ENCODE measurements around the gene IVL.
A peak's percentile ranks its signal among the peaks of the same experiment; 100 is the strongest.

The IVL gene, protein sequence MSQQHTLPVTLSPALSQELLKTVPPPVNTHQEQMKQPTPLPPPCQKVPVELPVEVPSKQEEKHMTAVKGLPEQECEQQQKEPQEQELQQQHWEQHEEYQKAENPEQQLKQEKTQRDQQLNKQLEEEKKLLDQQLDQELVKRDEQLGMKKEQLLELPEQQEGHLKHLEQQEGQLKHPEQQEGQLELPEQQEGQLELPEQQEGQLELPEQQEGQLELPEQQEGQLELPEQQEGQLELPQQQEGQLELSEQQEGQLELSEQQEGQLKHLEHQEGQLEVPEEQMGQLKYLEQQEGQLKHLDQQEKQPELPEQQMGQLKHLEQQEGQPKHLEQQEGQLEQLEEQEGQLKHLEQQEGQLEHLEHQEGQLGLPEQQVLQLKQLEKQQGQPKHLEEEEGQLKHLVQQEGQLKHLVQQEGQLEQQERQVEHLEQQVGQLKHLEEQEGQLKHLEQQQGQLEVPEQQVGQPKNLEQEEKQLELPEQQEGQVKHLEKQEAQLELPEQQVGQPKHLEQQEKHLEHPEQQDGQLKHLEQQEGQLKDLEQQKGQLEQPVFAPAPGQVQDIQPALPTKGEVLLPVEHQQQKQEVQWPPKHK

DNA sequence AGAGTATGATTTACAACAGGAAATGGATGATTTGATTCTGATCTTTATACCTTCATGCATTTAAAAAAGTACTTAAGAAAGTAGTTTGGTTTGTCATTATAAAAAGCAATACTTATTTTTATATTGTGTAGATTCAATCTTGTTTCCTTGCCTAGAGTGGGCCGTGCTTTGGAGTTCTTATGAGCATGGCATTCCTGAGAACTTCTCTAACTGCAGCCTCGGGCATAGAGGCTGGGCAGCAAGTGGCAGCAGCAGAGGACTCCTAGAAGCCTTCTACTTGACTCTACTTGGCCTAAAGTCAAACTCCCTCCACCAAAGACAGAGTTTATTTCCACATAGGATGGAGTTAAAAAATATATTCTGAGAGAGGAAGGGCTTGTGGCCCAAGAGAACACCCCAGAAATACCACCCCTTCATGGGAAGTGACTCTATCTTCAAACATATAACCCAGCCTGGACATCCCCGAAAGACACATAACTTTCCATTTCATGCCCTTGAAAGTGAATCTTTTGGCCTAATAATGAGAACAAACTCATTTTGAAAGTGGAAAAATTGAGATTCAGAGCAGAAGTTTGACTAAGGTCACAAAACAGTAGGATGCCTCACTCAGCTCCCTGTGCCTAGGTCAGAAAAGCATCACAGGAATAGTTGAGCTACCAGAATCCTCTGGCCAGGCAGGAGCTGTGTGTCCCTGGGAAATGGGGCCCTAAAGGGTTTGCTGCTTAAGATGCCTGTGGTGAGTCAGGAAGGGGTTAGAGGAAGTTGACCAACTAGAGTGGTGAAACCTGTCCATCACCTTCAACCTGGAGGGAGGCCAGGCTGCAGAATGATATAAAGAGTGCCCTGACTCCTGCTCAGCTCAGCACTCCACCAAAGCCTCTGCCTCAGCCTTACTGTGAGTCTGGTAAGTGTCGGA lies at the start of gene IVL:
Gene IVL (plus strand): TSS at position 861 of the 916 bp plus-strand sequence. CDS start 1,252 bp downstream, outside the sequence.
- DNase-seq = no peak

DNA sequence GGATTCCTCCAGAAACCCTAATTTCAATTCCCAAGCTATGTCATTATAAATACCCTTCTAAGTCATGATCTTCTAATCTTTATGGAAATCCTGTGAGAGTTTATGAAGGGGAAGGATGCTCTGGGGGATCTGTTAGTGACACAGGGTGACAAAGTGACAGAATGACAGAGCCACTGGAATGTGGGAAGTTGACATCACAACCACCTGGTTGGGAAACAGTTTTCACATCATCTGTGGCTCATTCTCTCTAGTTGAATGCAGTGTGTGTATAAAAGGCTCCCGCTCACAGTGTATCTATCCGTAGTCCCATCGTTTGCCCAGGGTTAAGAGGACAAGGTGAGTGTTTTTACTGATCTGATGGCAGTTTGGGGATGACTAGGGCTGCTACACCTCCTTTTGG lies 48.6 kb upstream of the IVL start, which contains the start of gene LCE7A:
Gene LCE7A (plus strand): TSS at position 301 of the 400 bp plus-strand sequence. CDS start 702 bp downstream, outside the sequence.
- DNase-seq = no peak

DNA sequence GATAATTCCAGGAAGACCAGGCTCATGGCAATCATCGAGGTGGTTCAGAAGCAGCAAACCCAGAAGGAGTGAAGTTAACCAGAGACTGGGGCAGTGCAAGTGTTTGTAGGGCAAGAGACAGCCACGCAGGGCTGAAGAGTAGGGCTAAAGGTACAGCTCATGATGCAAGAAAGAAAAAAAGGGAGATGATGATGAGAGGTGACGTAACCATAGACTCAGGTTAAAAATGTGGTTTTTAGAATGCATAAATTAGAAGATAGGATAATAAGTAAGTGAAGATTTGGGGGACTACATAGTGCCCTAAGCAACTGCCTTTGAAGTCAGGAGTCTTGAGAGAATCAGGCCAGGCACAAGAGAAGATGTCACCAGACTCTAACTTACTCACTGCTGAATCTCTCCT lies 48.2 kb upstream of the IVL start:
- no peak for DNase-seq

DNA sequence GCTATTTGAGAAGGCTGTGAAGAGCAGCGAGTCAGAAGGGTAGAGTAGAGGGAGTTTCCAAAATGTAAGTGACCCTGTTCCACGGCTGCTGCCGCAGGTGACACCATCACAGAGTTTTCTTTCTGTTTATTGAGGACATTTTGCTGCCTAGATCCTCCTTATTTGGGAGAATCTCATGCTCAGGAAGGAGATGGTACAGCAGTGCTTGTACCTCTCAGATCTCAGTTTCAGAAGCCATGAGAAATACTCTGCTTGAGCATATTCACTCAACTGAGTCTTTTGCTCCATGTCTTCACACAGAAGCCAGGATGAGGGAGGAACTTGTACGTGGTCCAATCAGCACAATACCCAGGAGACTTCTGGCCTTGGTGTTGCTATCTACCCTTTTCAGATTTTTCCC lies 47.0 kb upstream of the IVL start:
- no peak for DNase-seq

DNA sequence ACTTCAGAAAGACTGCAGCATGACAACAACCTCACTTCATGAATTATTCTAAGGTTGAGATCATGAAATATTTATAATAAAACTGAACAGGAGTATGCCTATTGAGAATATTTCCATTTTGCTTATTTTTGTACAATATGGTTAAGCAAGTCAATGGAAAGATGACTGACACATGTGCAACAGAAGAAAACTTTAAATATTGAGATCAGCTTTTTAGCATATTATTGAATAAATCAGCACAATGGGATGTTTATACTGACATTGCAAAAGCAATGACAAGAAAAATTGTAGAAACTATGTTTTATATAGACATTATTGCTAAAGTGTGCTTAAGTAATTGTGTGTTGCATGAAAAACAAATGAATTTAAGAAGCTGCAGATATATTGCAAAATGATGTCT lies 43.9 kb upstream of the IVL start:
- DNase-seq = no peak

DNA sequence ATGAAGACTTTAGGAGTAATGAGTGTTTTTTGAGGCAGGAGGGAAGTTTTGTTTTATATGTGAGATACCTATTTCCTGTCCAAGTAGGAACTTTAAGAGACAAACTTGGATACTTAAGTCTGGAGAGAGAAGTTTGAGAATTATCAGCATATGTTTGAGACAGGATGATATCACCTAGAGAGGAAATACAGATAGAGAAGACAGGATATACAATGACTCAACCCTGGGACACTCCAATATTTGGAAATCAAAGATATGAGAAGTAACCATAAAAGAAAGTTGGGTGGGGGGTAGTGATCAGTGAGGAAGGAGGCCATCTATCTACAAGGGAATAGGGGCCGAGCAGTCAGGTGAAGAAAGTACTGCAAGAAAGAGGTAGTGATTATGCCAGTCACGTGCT lies 42.0 kb upstream of the IVL start:
- DNase-seq = no peak

DNA sequence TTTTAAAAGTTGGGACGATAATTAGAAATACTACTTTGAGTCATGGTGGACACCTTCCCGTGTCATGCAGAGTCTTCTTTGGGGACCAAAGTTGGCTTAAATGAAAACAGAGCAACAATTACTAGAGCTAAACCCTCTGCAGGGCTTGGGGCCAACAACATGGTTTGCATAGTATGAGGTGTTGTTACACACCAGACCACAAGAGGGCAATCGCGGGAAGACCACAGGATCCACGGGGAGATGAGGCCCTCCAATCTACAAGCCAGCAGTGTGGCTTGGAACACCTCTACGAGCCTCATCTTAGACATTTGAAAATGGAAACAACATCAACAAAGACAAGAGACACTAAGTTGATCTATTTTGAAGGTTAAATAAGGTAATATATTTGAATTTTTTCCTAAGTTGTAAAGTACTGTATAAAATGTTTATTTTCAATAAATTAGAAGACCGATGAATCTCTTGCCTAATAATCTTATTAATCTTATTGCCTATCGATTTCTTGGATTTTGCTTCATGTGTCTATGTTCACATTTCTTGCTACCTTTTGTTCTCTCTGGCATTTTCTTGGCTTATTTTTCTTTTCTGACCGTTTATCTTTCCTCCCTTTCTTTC lies 38.4 kb upstream of the IVL start:
- peak; percentile 33 for DNase-seq

DNA sequence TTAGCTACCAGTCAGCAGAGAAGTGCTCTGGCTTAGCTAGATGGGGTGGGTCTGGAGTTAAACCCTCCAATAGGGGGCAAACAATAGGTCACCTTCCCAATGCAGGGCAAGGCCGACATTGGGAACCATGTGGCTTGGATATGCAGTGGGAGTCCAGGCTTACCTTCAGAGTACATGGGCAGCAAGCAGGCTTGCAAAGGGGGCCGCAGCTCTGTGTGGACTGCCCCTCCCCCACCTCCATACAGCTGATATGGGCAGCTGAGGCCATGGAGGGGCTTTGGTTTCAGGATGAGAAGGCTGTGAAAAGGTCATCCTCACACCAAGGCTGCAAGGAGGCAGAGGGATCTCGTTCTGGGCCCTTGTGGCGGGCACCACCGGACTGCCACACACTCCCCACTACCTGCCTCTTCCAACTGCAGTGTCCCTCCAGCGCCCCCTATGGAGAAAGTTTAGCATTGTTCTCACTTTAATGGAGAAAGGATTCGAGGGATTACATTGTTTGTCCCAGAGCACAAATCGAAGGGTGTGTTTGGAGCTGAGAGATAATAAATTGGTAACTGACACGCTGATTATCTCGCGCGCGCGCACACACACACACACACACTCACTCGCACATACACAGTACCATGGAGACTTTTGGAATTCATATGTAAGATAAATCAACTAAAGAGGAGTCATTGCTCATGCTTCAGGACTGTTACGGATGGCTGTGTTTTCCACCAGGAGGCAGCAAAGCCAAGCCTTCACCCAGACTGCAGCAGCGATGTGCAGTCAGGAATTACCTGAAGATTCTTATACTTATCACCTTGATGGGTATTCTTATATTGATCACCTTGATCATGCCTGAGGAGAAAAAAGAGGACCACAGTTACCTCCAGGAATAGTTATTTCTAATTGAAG lies 37.3 kb upstream of the IVL start:
- no peak for DNase-seq

DNA sequence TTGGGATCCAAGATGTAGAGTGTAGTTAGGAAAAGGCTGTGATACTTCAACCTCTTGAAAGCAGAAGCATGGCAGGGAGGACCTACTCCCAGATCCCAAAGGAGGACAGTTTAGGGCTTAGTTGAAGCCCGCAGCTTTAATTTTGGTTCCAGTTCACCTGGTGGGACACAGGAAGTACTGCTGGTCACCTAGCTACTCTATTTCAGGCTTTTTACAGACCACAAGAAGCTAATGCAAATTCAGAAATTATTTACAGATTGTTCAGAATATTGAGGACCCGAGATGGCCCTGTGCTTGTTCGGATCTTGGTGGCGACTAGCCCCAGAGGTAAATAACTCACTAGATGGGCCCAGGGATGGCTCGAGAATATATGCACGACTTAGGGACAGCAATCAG lies 36.6 kb upstream of the IVL start:
- no peak for DNase-seq

DNA sequence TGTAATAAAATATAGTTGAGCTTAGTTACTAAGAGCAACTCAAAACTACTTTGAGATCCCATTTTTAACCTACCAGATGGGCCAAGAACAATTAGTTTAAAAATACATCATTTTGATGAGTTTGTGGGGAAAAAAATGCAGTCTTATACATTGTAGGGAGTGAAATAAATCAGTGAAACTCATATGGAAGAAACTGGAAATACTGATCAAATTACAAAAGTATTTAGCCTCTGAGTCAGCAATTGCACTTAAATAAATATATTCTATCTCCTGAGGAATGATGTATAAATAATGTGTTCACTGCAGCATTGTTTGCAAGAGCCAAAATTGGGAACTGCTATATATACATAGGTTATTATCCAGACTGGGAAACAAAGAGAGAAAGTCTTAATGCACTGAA lies 34.9 kb upstream of the IVL start:
- no peak for DNase-seq

DNA sequence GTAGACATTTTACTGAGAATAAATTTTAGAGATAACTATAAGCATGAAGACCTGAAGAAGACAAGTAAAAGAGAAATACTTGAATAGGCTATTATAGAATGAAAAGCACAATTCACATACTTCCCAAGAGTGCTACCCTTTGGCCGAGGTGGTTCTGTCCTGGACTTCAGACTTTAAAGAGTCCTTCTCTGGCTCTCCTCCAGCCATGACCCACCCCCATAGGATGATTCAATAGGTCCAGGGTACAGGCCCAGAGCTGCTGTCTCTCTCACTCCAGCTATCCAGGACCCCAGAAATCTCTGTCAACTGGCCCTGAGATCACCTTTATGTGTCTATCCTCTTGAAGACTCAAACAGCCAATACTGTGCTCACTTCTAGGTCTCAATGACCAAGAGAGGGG lies 31.5 kb upstream of the IVL start:
- DNase-seq = no peak

DNA sequence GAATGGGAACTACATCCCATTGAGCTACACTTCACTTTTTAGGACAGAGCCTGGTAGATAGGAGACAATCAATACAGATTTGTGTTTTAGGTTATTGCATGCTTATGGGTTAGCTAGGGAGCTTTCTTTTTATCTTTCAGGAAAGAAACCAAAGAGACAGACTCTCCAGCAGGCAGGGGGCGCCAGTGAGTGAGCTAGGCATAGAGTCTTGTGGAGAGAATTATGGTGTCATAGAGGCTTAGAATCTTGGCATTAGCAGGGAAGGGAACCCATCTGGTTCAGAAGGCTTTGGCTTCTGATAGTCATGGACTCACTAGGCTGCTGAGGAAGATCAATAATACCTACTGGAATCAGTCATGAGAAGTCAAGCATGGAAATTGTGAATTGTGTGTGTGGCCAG lies 30.3 kb upstream of the IVL start, which contains the start of gene SMCP:
Gene SMCP (plus strand): TSS at position 281 of the 400 bp plus-strand sequence. CDS start 6,101 bp downstream, outside the sequence.
- no peak for DNase-seq

DNA sequence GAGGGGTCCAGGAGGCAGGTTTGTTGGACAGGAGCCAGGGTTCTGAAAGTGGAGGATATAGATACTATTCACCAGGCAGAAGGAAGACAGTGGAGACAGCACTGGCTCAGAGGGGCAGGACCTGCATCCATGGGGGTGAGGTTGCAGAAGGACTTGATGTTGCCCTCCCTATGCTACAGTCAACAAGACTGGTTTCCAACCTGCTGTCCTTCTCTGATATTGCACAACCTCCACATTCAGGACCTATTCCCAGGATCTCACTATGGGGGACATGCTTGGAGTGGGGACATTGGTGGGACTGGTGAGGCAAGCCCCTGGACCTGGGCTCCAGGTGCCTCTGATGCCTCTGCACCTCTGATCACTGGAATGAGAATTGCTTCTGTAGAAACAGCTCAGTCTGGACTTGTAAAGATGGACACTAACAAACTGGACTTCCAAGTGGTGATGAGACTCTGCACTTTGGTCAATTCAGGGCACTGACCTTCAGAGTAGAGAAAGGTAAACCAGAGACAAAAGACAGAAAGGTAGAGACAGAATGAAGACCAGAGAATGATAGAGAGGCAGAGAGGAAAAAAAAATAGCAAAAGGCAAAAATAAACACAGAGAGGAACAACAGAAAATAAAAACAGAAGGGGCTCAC lies 28.7 kb upstream of the IVL start:
- no peak for DNase-seq

DNA sequence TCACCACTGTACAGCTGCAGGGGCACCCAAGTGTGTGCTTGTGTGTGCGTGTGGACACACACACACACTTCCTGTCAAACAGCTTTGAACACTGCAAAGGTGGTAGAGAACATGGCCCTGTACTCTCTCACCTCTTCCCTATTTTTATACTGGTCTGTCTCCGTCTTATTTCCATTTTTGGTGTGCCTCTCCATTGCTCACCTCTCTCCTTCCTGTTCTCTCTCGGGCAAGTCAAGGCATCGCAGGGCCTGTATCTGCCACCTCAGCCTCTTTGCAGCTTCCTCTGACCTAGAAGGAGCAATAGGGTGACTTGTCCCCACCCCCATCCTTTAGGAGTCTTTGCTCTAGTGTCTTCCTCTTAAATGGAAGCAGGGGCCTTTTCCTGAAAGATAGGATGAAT lies 28.0 kb upstream of the IVL start:
- DNase-seq = no peak

DNA sequence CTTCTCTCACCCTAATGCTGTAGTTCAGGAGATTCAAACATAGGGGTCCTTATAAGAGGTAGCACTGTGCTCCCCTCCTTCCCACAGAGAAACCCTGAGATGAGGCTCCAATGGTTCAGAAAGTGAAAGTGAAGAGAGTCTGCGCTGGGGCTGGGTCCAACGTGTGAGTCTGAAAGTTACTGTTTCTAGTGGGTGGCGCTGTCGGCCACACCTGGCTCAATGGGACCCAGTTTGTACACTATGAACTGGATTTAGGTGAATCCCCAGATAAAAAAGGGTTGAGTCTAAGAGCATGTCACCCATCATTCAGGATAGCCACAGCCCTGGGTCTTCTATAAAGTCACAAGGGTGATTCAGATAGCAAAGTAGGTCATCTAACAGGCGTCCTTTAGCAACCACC lies 27.4 kb upstream of the IVL start:
- no peak for DNase-seq

DNA sequence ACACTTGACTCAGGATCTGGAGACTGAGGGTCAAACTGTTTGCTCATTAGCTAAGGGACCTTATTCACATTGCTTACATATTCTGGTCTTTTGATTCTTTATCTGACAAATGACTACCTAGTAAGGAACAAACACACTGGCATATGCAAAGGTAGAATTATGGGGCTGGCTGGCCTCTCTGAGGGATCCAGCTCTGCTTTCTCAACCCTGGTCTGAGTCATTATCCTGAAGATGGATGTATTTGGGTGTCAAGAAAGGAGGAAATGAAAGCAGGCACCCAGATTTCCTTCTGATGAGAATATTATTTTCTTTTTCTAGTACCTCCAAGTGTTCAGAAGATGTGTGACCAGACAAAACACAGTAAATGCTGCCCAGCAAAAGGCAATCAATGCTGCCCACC lies 24.3 kb upstream of the IVL start:
- no peak for DNase-seq

DNA sequence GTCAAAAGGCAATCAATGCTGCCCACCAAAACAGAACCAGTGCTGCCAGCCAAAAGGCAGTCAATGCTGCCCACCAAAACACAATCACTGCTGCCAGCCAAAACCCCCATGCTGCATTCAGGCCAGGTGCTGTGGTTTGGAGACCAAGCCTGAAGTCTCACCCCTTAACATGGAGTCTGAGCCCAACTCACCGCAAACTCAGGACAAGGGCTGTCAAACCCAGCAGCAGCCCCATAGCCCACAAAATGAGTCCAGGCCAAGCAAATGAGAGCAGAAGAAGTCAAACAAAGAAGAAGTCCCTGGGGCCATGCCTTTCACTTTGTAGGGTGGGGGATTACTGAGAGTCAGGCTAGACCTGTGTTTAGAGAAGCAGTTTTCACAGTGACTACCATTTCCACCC lies 23.8 kb upstream of the IVL start:
- no peak for DNase-seq

DNA sequence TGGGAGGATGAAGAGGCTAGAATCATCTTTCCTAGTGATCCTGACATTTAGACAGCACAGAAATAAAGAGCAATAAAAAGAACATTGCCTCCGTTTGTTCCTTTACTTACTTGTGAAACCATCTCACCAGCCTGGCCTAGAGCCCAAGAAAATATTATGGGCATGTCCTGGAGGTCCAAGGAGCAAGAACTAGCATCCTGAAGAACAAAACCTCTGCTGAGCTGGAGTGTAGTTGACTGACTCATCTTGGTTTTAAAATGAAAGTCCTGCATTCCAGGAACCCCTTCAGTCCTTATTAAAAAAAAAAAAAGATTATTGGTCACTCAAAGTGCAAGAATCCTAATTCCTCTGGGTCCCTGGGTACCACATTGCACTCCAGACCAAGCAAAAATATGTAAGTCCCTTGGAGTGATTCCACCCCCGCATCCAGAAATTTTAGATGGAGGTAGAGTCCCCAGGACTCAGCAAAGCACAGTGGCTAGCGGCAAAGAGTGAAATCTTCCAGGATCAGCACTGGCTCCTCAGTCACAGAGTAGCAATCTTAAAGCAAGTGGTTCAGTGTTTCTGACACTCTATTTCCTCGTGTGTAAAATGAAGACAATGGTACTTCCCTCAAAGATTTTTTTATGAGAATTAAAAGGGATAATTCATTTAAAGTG lies 23.3 kb upstream of the IVL start:
- no peak for DNase-seq

DNA sequence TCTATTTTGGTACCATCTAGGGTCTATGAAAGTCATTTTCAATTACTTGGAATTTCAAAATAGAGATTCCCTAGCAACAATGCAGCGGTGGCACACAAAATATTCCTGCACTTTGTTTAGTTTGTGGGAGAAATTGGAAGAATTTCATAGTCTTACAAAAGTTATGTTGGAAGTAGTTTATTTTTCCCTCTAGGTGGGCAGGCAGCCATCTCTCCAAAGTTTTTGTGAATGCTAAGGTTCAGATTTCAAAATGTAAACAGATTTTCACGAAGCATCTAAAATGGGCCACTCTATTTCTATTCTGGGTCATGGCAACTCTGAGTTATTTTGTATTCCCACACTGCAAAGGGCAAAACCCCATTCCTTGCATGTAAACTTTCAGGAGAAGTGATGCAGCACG lies 22.3 kb upstream of the IVL start:
- DNase-seq = no peak

DNA sequence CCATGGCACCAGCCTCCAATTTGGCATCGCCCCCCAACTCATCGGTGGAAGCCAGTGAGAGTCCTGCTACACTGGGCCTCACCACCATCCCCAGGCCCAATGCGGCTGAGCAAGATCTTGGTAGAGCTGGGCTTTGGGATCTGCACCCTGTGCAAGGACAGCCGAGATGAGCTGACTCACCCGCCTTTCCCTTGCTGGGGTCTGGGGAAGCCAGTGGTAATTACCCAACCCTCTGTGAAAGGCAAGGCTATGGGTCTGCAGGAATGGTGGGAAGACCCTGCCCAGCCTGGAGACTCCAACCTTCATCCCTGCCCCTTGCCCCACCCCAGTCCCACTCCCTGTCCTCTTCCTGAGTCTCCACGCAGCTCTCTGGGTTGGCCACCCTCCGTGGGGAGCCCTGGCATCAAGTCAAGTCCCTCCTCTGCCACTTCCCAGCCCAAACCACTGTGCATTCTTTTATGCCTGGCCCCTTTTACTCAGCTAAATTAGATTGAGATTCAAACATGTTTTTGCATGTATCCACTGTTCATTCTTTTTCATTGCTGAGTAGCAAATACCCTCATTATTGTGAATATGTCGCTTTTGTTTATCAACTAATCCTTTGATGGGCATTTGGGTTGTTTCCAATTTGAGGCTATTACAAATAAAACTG lies 21.5 kb upstream of the IVL start:
- peak; percentile 50 for DNase-seq

All from DMS79 (cell line).